ENCODE data around the gene PROKR1. TPM values are rescaled to one million over a fixed set of nuclear protein-coding genes. Genes with fewer than 3 reads are reported as not detected.
"Not testable (repeated sequence)": the region's sequence is repeated elsewhere in the genome, so short reads cannot be mapped to it uniquely, and the experiment has no call there.

PROKR1 gene
- total RNA-seq, 4 donors from 2014 or later: not detected

- 78 to 84% methylated on average over 3 of the region's 3 CpGs for WGBS, 2 donors
- H3K27me3 ChIP-seq: no peaks in the 10 kb centered on the region
- no peak overlapping the region for H3K27ac ChIP-seq
- no peak for DNase-seq
- H3K4me1 ChIP-seq: no peaks in the 10 kb centered on the region
- intact Hi-C loops (cut with DNase I): no loop called here
- H3K36me3 ChIP-seq: no peaks in the 10 kb centered on the region
- no peak overlapping the region for H3K4me3 ChIP-seq
- TF ChIP-seq POLR2A (IDR thresholded peaks at IDR 0.05): no peak
- TF ChIP-seq, protein P1, sequence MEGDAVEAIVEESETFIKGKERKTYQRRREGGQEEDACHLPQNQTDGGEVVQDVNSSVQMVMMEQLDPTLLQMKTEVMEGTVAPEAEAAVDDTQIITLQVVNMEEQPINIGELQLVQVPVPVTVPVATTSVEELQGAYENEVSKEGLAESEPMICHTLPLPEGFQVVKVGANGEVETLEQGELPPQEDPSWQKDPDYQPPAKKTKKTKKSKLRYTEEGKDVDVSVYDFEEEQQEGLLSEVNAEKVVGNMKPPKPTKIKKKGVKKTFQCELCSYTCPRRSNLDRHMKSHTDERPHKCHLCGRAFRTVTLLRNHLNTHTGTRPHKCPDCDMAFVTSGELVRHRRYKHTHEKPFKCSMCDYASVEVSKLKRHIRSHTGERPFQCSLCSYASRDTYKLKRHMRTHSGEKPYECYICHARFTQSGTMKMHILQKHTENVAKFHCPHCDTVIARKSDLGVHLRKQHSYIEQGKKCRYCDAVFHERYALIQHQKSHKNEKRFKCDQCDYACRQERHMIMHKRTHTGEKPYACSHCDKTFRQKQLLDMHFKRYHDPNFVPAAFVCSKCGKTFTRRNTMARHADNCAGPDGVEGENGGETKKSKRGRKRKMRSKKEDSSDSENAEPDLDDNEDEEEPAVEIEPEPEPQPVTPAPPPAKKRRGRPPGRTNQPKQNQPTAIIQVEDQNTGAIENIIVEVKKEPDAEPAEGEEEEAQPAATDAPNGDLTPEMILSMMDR (IDR thresholded peaks at IDR 0.05): no peak
- H3K9me3 ChIP-seq: peaks cover 0 to 6% (median 0%) of the 10 kb centered on the region in 3 donors
These were observed 30.3 kb downstream of the PROKR1 start for GRCh38 chr2:68673631-68674030.

DNA sequence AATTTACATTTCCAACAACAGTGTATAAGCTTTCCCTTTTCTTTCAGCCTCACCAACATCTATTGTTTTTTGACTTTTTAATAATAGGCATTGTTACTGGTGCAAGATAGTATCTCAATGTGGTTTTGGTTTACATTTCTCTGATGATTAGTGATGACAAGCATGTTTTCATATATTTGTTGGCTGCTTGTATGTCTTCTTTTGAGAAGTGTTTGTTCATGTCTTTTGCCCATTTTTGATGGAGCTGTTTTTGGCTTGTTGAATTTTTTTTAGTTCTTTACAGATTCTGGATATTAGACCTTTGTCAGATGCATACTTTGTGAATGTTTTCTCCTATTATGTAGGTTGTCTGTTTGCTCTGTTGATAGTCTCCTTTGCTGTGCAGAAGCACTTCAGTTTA, 32.1 kb downstream of the PROKR1 start:
- DNase-seq: no peak
- Histone ChIP-seq H3K9me3 (peaks cover 0 to 6% (median 0%) of the 10 kb centered on the region in 3 donors), H3K27me3 (no peaks in the 10 kb centered on the region), H3K4me3 (no peak overlapping the region), H3K27ac (no peak overlapping the region), H3K4me1 (peaks cover 0 to 12% (median 0%) of the 10 kb centered on the region in 3 donors), H3K36me3 (no peaks in the 10 kb centered on the region)
- TF ChIP-seq POLR2A (IDR thresholded peaks at IDR 0.05): no peak
- TF ChIP-seq, protein P1 (IDR thresholded peaks at IDR 0.05): no peak
- intact Hi-C loops (cut with DNase I): no loop called here

DNA sequence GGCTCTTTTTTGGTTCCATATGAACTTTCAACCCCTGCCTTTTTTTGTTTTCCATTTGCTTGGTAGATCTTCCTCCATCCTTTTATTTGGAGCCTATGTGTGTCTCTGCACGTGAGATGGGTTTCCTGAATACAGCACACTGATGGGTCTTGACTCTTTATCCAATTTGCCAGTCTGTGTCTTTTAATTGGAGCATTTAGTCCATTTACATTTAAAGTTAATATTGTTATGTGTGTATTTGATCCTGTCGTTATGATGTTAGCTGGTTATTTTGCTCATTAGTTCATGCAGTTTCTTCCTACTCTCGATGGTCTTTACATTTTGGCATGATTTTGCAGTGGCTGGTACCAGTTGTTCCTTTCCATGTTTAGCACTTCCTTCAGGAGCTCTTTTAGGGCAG, 34.5 kb downstream of the PROKR1 start:
- 83 to 100% methylated on average over 1 to 2 of the region's 3 CpGs for WGBS, 2 donors
- H3K27ac ChIP-seq; H3K36me3 ChIP-seq; DNase-seq; H3K27me3 ChIP-seq; H3K9me3 ChIP-seq; H3K4me3 ChIP-seq; intact Hi-C loops (cut with DNase I): not testable (repeated sequence)
- peaks cover 0 to 12% (median 0%) of the 10 kb centered on the region in 3 donors for H3K4me1 ChIP-seq

GRCh38 chr2:68679166-68679916, 36.0 kb downstream of the PROKR1 start:
- Histone ChIP-seq H3K4me3 (peak overlapping the region; percentile 22 to 62 (median 46)), H3K4me1 (peaks cover 0 to 12% (median 0%) of the 10 kb centered on the region in 3 donors), H3K27ac (peak overlapping the region in 3 of 4 donors; percentile 47 to 62 (median 54))
- H3K36me3 ChIP-seq; H3K9me3 ChIP-seq; H3K27me3 ChIP-seq; DNase-seq; intact Hi-C loops (cut with DNase I): not testable (repeated sequence)
- 78% methylated on average over 9 of the region's 25 CpGs; no CpG with 5 or more reads in 1 of the 2 donors for WGBS, 2 donors

DNA sequence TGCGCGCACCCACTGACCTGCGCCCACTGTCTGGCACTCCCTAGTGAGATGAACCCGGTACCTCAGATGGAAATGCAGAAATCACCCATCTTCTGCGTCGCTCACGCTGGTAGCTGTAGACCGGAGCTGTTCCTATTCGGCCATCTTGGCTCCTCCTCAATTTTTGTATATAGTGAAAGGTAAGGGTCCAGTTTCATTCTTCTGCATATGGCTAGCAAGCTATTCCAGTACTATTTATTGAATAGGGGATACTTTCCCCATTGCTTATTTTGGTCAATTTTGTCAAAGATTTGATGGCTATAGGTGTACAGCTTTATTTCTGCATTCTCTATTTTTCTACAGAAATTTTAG, 36.5 kb downstream of the PROKR1 start:
- H3K27me3 ChIP-seq; H3K9me3 ChIP-seq; intact Hi-C loops (cut with DNase I); H3K36me3 ChIP-seq; DNase-seq: not testable (repeated sequence)
- peak overlapping the region; percentile 22 to 62 (median 46) for H3K4me3 ChIP-seq
- H3K27ac ChIP-seq: peak overlapping the region in 2 of 4 donors; percentile 47 to 54
- peaks cover 0 to 12% (median 0%) of the 10 kb centered on the region in 3 donors for H3K4me1 ChIP-seq
- 51 to 60% methylated on average over 2 to 9 of the region's 9 CpGs for WGBS, 2 donors

- TF ChIP-seq, protein P1 (IDR thresholded peaks at IDR 0.05): no peak
- TF ChIP-seq POLR2A (IDR thresholded peaks at IDR 0.05): no peak
- Histone ChIP-seq H3K9me3 (no peaks in the 10 kb centered on the region), H3K27me3 (no peaks in the 10 kb centered on the region), H3K27ac (no peak overlapping the region), H3K4me3 (no peak overlapping the region), H3K4me1 (peaks cover 0 to 9% (median 0%) of the 10 kb centered on the region in 3 donors), H3K36me3 (no peaks in the 10 kb centered on the region)
- DNase-seq: no peak
- intact Hi-C loops (cut with DNase I): no loop called here
- 46 to 50% methylated on average over 2 of the region's 2 CpGs for WGBS, 2 donors
These were observed 40.8 kb downstream of the PROKR1 start for GRCh38 chr2:68684197-68684596.

Data from esophagus squamous epithelium (tissue), 5 donors.